MCF 10A (cell line): Measurements from ENCODE around the gene PIGU. TPM values are rescaled to one million over a fixed set of nuclear protein-coding genes. Genes with fewer than 3 reads are reported as not detected.

Source experiments
- BruUV-seq: library from RNA; stranded (reverse); fragments of 400-500 nt; replicated peaks from 2 replicates; lab custom pipeline; 2021; lab: Mats Ljungman, UMichigan
- CTCF ChIA-PET: fragments of 300-600 bp; sonication (Branson Sonifier 250); formaldehyde crosslinking; extraction: SDS; loops from one replicate; lab custom pipeline; 2021; ENCODE audit warnings: antibody characterized with exemption, inconsistent platforms; lab: Yijun Ruan, JAX
- POLR2A ChIA-PET: fragments of 300-600, 350-650 bp; sonication (Branson Sonifier 250); formaldehyde crosslinking; extraction: SDS; loops from one replicate; lab custom pipeline; 2020; ENCODE audit warnings: antibody characterized with exemption, inconsistent platforms; lab: Yijun Ruan, JAX
- DNase-seq: peaks from one replicate; pipeline ENCODE4 v3.0.0-alpha.2; 2018; ENCODE audit not compliant: unreplicated experiment
- H3K27ac Mint-ChIP-seq: one replicate; pipeline ENCODE4 v1.8.0; 2022; ENCODE audit warnings: mild to moderate bottlenecking, low read depth, mixed read lengths; ENCODE audit not compliant: unreplicated experiment
- H3K27me3 Mint-ChIP-seq: one replicate; pipeline ENCODE4 v1.8.0; 2022; ENCODE audit warnings: mixed read lengths; ENCODE audit not compliant: insufficient read depth, unreplicated experiment
- H3K36me3 Mint-ChIP-seq: one replicate; pipeline ENCODE4 v1.8.0; 2022; ENCODE audit warnings: mild to moderate bottlenecking, moderate library complexity, mixed read lengths; ENCODE audit not compliant: insufficient read depth, unreplicated experiment
- H3K4me1 Mint-ChIP-seq: one replicate; pipeline ENCODE4 v1.8.0; 2022; ENCODE audit warnings: mixed read lengths; ENCODE audit not compliant: insufficient read depth, unreplicated experiment
- H3K4me3 Mint-ChIP-seq: one replicate; pipeline ENCODE4 v1.8.0; 2022; ENCODE audit warnings: mild to moderate bottlenecking, moderate library complexity, mixed read lengths; ENCODE audit not compliant: unreplicated experiment
- H3K9me3 Mint-ChIP-seq: one replicate; pipeline ENCODE4 v1.8.0; 2022; ENCODE audit warnings: mixed read lengths; ENCODE audit not compliant: unreplicated experiment
- CTCF ChIP-seq: fragments of 200-600 bp; IDR thresholded peaks from one replicate; pipeline ENCODE4 v1.8.0; 2022; ENCODE audit warnings: antibody characterized with exemption, mild to moderate bottlenecking; ENCODE audit not compliant: unreplicated experiment
- intact Hi-C: fragments of 100-400 bp; cut with micrococcal nuclease; formaldehyde crosslinking; loops from 2 replicates; pipeline ENCODE4 v1.14.1; 2022
- total RNA-seq: library from RNA; stranded (reverse); gene quantifications from 2 replicates; pipeline ENCODE4 v1.2.3, GENCODE V29; 2022

PIGU gene
- total RNA-seq, 1 experiment from 2014 or later, result 14.5 TPM

- Mint-ChIP-seq H3K9me3 (no peaks in the 10 kb centered on the region), H3K4me3 (no peak overlapping the region), H3K27ac (no peak overlapping the region), H3K4me1 (no peaks in the 10 kb centered on the region), H3K36me3 (peaks cover 73% of the 10 kb centered on the region), H3K27me3 (no peaks in the 10 kb centered on the region)
- BruUV-seq, result no TSS peak
- ChIA-PET POLR2A (interaction anchor here (1.2 kb wide), 1 partner anchor 10 kb away, joined by 4 read pairs; no protein-coding TSS in a partner anchor), CTCF (interaction anchor here (0.9 to 1.6 kb wide), 4 partner anchors 10 to 233 kb away, joined by 3 to 7 read pairs (median 4); no protein-coding TSS in a partner anchor)
- no peak for DNase-seq
- TF ChIP-seq CTCF, result no peak
- intact Hi-C loops, result no loop called here
Measured at GRCh38 chr20:34536798-34537394, 140.0 kb downstream of the PIGU start.

DNA sequence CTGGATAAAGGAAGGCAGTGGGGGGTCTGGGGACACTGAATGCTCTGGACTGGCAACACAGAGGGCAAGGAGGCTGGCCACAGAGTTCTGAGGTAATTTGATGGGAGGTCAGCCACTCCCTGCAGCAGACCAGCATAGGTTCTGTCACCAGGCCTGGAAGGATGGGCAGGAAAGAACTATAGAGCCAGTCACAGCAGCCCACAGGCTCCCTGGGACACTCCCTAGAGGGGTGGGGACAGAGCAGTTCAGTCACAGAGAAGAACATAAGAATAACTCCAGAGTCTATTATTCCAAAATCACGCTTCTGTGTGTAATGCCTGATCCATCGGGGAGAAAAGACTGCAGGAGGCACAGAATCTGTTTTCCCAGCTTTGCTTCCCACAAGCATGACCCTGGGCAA, 141.0 kb downstream of the PIGU start:
- no peaks in the 10 kb centered on the region for H3K9me3 Mint-ChIP-seq
- ChIA-PET CTCF (interaction anchor here (1.6 kb wide), 1 partner anchor 223 kb away, joined by 7 read pairs; no protein-coding TSS in a partner anchor), POLR2A (interaction anchor here (1.2 kb wide), 1 partner anchor 9 kb away, joined by 4 read pairs; no protein-coding TSS in a partner anchor)
- peaks cover 73% of the 10 kb centered on the region for H3K36me3 Mint-ChIP-seq
- no peaks in the 10 kb centered on the region for H3K27me3 Mint-ChIP-seq
- no peak overlapping the region for H3K27ac Mint-ChIP-seq
- intact Hi-C loops, result no loop called here
- H3K4me3 Mint-ChIP-seq, result no peak overlapping the region
- no TSS peak for BruUV-seq
- no peak for TF ChIP-seq CTCF
- DNase-seq, result no peak
- peaks cover 7% of the 10 kb centered on the region for H3K4me1 Mint-ChIP-seq

DNA sequence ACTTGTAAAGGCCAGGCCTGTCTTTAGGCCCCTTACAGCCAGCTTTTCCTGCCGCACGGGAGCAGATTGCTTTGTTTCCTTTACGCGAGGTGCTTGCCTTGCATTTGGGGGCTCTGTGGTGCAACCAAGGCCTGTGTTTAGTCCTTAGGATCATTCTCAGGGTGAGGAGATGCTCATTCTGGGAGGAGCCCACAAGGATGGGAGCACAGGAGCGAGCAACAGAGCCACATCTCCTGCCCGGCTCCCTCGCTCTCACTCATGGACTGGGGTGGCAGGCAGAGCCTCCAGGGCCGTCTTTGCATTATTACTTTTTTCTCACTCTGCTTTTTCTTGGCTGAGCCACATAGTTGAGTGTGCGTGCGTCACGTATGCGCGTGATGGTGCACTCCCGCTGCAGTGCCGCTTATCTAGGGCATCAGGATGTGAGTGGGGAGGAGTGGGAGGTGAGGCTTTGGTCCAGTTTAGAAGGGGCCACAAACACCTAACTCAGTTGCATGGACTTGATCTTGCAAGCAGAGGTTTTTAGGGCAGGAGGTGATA, 141.5 kb downstream of the PIGU start:
- peaks cover 73% of the 10 kb centered on the region for H3K36me3 Mint-ChIP-seq
- intact Hi-C loops, result no loop called here
- no peak overlapping the region for H3K4me3 Mint-ChIP-seq
- H3K4me1 Mint-ChIP-seq, result peaks cover 7% of the 10 kb centered on the region
- no peaks in the 10 kb centered on the region for H3K27me3 Mint-ChIP-seq
- CTCF ChIA-PET, result no interaction called here
- H3K9me3 Mint-ChIP-seq, result no peaks in the 10 kb centered on the region
- TF ChIP-seq CTCF, result no peak
- no peak overlapping the region for H3K27ac Mint-ChIP-seq
- DNase-seq, result no peak
- BruUV-seq, result no TSS peak
- POLR2A ChIA-PET, result interaction anchor here (5.7 kb wide), 1 partner anchor 19 kb away, joined by 34 read pairs; the partner anchor contains the start of gene DYNLRB1

GRCh38 chr20:34534391-34535165, 142.3 kb downstream of the PIGU start:
- peaks cover 7% of the 10 kb centered on the region for H3K4me1 Mint-ChIP-seq
- TF ChIP-seq CTCF, result no peak
- H3K9me3 Mint-ChIP-seq, result no peaks in the 10 kb centered on the region
- peaks cover 73% of the 10 kb centered on the region for H3K36me3 Mint-ChIP-seq
- no peak overlapping the region for H3K4me3 Mint-ChIP-seq
- DNase-seq, result no peak
- ChIA-PET POLR2A (interaction anchor here (0.6 to 5.7 kb wide), 2 partner anchors 13 to 18 kb away, joined by 3 to 34 read pairs; partner anchors contain the start of gene DYNLRB1), CTCF (interaction anchor here (0.6 to 1.7 kb wide), 5 partner anchors 12 to 1923 kb away, joined by 3 read pairs; no protein-coding TSS in a partner anchor)
- no TSS peak for BruUV-seq
- H3K27ac Mint-ChIP-seq, result peak overlapping the region; percentile 9
- intact Hi-C loops, result no loop called here
- no peaks in the 10 kb centered on the region for H3K27me3 Mint-ChIP-seq
